Measurements from ENCODE around the gene FHOD3. TPM values are rescaled to one million over a fixed set of nuclear protein-coding genes. Genes with fewer than 3 reads are reported as not detected.

The FHOD3 gene
- total and polyA plus RNA-seq, 9 of the 15 experiments (the other 6 are each of a cell fraction or from before 2014, with no cell fraction given): 0.11 TPM; not detected in 8

DNA sequence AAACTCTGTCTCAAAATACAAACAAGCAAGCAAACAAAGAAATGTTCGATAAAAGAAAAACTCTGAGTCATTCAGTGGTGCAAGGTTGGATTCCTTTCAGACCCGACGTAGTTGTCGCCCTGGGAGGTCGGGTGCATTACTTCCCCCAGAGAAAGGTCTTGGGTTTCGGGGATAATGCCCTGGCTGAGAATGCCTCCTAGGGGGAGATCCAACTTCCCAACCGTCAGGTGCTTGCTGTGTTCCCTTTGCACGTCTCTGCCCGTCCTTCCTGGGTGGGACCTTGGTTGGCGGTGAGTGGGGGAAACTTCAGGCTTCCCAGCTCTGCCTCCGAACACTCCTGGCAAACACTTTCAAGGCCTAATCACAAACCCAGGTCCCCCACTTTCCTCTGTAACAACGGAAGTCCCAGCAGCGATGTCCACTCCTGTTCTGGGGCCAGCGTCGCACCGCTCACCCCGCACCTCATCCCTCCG is 530.7 kb downstream of the FHOD3 start (continued):
- TF ChIP-seq FUS (optimal IDR thresholded peaks at IDR 0.05; ENCODE audit: low read depth, low read length) (no peak), DACH1 (IDR thresholded peaks at IDR 0.05; ENCODE audit: partially characterized antibody) (no peak), NBN (IDR thresholded peaks at IDR 0.05; ENCODE audit: low read depth) (peak; percentile 44; the same call in 1 of the 2 replicates), ZNF175 (CRISPR knock-in tag; IDR thresholded peaks at IDR 0.05; ENCODE audit: low read depth) (no peak), PATZ1 (CRISPR knock-in tag; IDR thresholded peaks at IDR 0.05; ENCODE audit: borderline replicate concordance) (no peak), DLX4 (CRISPR knock-in tag; IDR thresholded peaks at IDR 0.05) (no peak), HLTF (IDR thresholded peaks at IDR 0.05) (no peak), ZNF384 (IDR thresholded peaks at IDR 0.05; ENCODE audit: low read depth, low read length) (no peak), FOXK2 (conservative IDR thresholded peaks at IDR 0.05 in 1 of 2, IDR thresholded peaks at IDR 0.05 in 1 of 2; ENCODE audit: low read depth in 2 of 2) (peak in 1 of 2 experiments; percentile 61; a peak in 2 of 4 replicates), SIX5 (IDR thresholded peaks at IDR 0.05; ENCODE audit: borderline replicate concordance in 1 of 2, insufficient read depth in 1 of 2, low read depth in 1 of 2, low read length in 2 of 2) (no peak), ZNF431 (CRISPR knock-in tag; IDR thresholded peaks at IDR 0.05) (no peak), NR0B1 (IDR thresholded peaks at IDR 0.05; ENCODE audit: partially characterized antibody) (no peak), GABPA (tag; conservative IDR thresholded peaks at IDR 0.05; ENCODE audit: low read depth) (no peak), RREB1 (CRISPR knock-in tag; IDR thresholded peaks at IDR 0.05) (no peak), POLR2AphosphoS2 (IDR thresholded peaks at IDR 0.05; ENCODE audit: low read length) (no peak)
- TF ChIP-seq, protein P1, sequence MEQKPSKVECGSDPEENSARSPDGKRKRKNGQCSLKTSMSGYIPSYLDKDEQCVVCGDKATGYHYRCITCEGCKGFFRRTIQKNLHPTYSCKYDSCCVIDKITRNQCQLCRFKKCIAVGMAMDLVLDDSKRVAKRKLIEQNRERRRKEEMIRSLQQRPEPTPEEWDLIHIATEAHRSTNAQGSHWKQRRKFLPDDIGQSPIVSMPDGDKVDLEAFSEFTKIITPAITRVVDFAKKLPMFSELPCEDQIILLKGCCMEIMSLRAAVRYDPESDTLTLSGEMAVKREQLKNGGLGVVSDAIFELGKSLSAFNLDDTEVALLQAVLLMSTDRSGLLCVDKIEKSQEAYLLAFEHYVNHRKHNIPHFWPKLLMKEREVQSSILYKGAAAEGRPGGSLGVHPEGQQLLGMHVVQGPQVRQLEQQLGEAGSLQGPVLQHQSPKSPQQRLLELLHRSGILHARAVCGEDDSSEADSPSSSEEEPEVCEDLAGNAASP (IDR thresholded peaks at IDR 0.05): no peak

Data from K562 (cell line).